Measurements from ENCODE around the gene PZP. TPM values are rescaled to one million over a fixed set of nuclear protein-coding genes. Genes with fewer than 3 reads are reported as not detected.

PZP gene
- total RNA-seq, 1 experiment from 2014 or later = not detected

- intact Hi-C loops (cut with micrococcal nuclease; ENCODE audit: unreplicated experiment) = loop anchor here (5.0 kb wide), 1 partner anchor 142 kb away; no protein-coding TSS in a partner anchor
These were observed 3.8 kb downstream of the PZP start for GRCh38 chr12:9204380-9204779.

GRCh38 chr12:9198012-9198411 is 10.2 kb downstream of the PZP start:
- Mint-ChIP-seq H3K4me3 (ENCODE audit: unreplicated experiment) (no peak overlapping the region), H3K27me3 (ENCODE audit: insufficient read depth, unreplicated experiment) (no peaks in the 10 kb centered on the region), H3K36me3 (ENCODE audit: insufficient read depth, unreplicated experiment) (no peaks in the 10 kb centered on the region), H3K4me1 (ENCODE audit: low read depth, unreplicated experiment) (no peaks in the 10 kb centered on the region), H3K27ac (ENCODE audit: unreplicated experiment) (no peak overlapping the region), H3K9me3 (ENCODE audit: unreplicated experiment) (no peaks in the 10 kb centered on the region)
- H3K9me3 ChIP-seq = no peaks in the 10 kb centered on the region
- no TSS peak for BruUV-seq (replicated peaks)
- ChIA-PET CTCF (no interaction called here), POLR2A (no interaction called here)
- TF ChIP-seq CTCF (IDR thresholded peaks at IDR 0.05; ENCODE audit: insufficient read depth in 1 of 2, low read depth in 1 of 2, low read length in 1 of 2, severe bottlenecking in 1 of 2, unreplicated experiment in 1 of 2) = no peak
- DNase-seq = no peak
- intact Hi-C loops (cut with micrococcal nuclease; ENCODE audit: unreplicated experiment) = no loop called here
- no peak overlapping the region for H3K4me3 ChIP-seq (ENCODE audit: low read depth, low read length)
- H3K4me1 ChIP-seq = no peaks in the 10 kb centered on the region
- H3K27me3 ChIP-seq (replicated peaks; ENCODE audit: control insufficient read depth, insufficient read depth, low read length) = 0 out of 2 replicates have a peak, but pooled peaks cover 1% of the 10 kb centered on the region
- no peaks in the 10 kb centered on the region for H3K36me3 ChIP-seq (ENCODE audit: control insufficient read depth, insufficient read depth, low read length)

More at GRCh38 chr12:9204380-9204779, 3.8 kb downstream of the PZP start:
- ChIA-PET CTCF (interaction anchor here (1.2 kb wide), 1 partner anchor 141 kb away, joined by 5 read pairs; no protein-coding TSS in a partner anchor), POLR2A (no interaction called here)
- Mint-ChIP-seq H3K27me3 (ENCODE audit: insufficient read depth, unreplicated experiment) (no peaks in the 10 kb centered on the region), H3K27ac (ENCODE audit: unreplicated experiment) (no peak overlapping the region), H3K36me3 (ENCODE audit: insufficient read depth, unreplicated experiment) (no peaks in the 10 kb centered on the region), H3K9me3 (ENCODE audit: unreplicated experiment) (no peaks in the 10 kb centered on the region), H3K4me1 (ENCODE audit: low read depth, unreplicated experiment) (peaks cover 13% of the 10 kb centered on the region), H3K4me3 (ENCODE audit: unreplicated experiment) (no peak overlapping the region)
- BruUV-seq (replicated peaks) = no TSS peak
- H3K36me3 ChIP-seq (ENCODE audit: control insufficient read depth, insufficient read depth, low read length) = no peaks in the 10 kb centered on the region
- no peak for TF ChIP-seq CTCF (IDR thresholded peaks at IDR 0.05; ENCODE audit: insufficient read depth in 1 of 2, low read depth in 1 of 2, low read length in 1 of 2, severe bottlenecking in 1 of 2, unreplicated experiment in 1 of 2)
- no peaks in the 10 kb centered on the region for H3K27me3 ChIP-seq (replicated peaks; ENCODE audit: control insufficient read depth, insufficient read depth, low read length)
- no peak for DNase-seq
- no peak overlapping the region for H3K4me3 ChIP-seq (ENCODE audit: low read depth, low read length)
- no peaks in the 10 kb centered on the region; the same call in 1 of the 2 replicates for H3K4me1 ChIP-seq
- H3K9me3 ChIP-seq = no peaks in the 10 kb centered on the region

- Histone ChIP-seq H3K4me3 (ENCODE audit: low read depth, low read length) (no peak overlapping the region), H3K36me3 (ENCODE audit: control insufficient read depth, insufficient read depth, low read length) (no peaks in the 10 kb centered on the region), H3K9me3 (no peaks in the 10 kb centered on the region), H3K27me3 (replicated peaks; ENCODE audit: control insufficient read depth, insufficient read depth, low read length) (0 out of 2 replicates have a peak, but pooled peaks cover 2% of the 10 kb centered on the region), H3K4me1 (no peaks in the 10 kb centered on the region)
- CTCF ChIA-PET = no interaction called here
- POLR2A ChIA-PET = no interaction called here
- intact Hi-C loops (cut with micrococcal nuclease; ENCODE audit: unreplicated experiment) = no loop called here
- no peaks in the 10 kb centered on the region for H3K36me3 Mint-ChIP-seq (ENCODE audit: insufficient read depth, unreplicated experiment)
- peaks cover 9% of the 10 kb centered on the region for H3K27me3 Mint-ChIP-seq (ENCODE audit: insufficient read depth, unreplicated experiment)
- no peak for TF ChIP-seq CTCF (IDR thresholded peaks at IDR 0.05; ENCODE audit: insufficient read depth in 1 of 2, low read depth in 1 of 2, low read length in 1 of 2, severe bottlenecking in 1 of 2, unreplicated experiment in 1 of 2)
- H3K9me3 Mint-ChIP-seq (ENCODE audit: unreplicated experiment) = peaks cover 18% of the 10 kb centered on the region
- no peak overlapping the region for H3K4me3 Mint-ChIP-seq (ENCODE audit: unreplicated experiment)
- H3K4me1 Mint-ChIP-seq (ENCODE audit: low read depth, unreplicated experiment) = no peaks in the 10 kb centered on the region
- BruUV-seq (replicated peaks) = no TSS peak
- no peak overlapping the region for H3K27ac Mint-ChIP-seq (ENCODE audit: unreplicated experiment)
- no peak for DNase-seq
These were observed 23.9 kb downstream of the PZP start for GRCh38 chr12:9184276-9184675.

Data from Caco-2 (cell line).